ENCODE measurements around the gene LRRIQ1.

Gene LRRIQ1

DNA sequence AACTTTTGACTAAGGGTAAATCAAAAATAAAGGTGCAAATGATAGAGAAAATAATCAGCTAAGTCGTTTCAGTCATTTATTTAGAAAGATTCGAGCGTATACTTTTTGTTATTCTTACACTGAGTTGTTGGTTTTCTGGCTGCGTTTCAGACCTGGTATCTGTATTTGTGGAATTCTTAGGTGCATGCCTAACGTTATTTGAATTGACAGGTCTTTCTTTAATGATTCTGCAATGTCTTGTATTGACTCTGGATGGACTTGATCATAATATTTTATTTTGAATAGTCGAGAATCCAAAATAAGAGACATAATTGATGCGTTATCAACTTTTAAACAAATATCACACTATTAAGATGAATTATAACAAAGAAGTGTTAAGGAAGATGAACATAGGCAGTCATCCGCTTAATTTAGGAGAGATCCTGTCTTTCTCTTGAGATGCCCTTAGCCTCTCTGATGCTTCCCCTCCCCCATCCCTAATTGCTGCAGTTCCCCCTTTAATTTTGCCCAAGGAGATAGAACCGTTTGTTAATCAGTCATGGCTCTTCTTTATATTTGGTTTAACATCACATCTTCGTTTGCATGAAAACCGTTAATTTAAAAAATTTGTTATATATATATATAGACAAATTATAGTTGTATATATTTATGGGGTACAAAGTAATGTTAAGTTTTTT, 245.6 kb downstream of the LRRIQ1 start:
- DNase-seq: no peak

DNA sequence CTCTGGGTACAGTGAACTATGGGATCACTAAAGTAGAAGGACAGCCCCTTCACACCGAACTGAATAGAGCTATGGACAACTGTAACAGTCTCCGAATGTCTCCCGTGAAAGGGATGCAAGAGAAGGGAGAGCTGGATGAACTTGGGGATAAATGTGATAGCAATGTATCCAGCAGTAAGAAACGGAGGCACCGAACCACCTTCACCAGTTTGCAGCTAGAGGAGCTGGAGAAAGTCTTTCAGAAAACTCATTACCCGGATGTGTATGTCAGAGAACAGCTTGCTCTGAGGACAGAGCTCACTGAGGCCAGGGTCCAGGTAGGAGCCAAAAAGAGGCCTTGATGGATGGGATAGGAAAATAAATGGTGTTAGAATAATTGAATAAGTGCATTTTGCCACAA, 247.4 kb downstream of the LRRIQ1 start:
- no peak for DNase-seq
